HEK293 (cell line): Measurements from ENCODE around the gene MPZL1.
A peak's percentile ranks its signal among the peaks of the same experiment; 100 is the strongest.

Experiments
- BCL6B ChIP-seq: fragments of 450-650 bp; formaldehyde crosslinking; IDR thresholded peaks from 2 replicates; pipeline ENCODE4 v1.5.1; 2017; ENCODE audit warnings: missing biosample characterization, missing genetic modification characterization
- ELK4 ChIP-seq: IDR thresholded peaks from 2 replicates; pipeline ENCODE4 v1.6.1; 2011; ENCODE audit warnings: mild to moderate bottlenecking, low read depth, low read length, borderline replicate concordance
- KLF8 ChIP-seq: fragments of 450-650 bp; formaldehyde crosslinking; IDR thresholded peaks from 2 replicates; pipeline ENCODE4 v1.5.1; 2016; ENCODE audit warnings: missing biosample characterization, missing genetic modification characterization
- PRDM10 ChIP-seq: fragments of 450-650 bp; formaldehyde crosslinking; IDR thresholded peaks from 2 replicates; pipeline ENCODE4 v1.5.1; 2016; ENCODE audit warnings: missing biosample characterization, missing genetic modification characterization
- SP2 ChIP-seq: fragments of 450-650 bp; formaldehyde crosslinking; IDR thresholded peaks from 2 replicates; pipeline ENCODE4 v1.5.1; 2016; ENCODE audit warnings: missing biosample characterization, missing genetic modification characterization
- TSHZ1 ChIP-seq: fragments of 450-650 bp; formaldehyde crosslinking; IDR thresholded peaks from 2 replicates; pipeline ENCODE4 v1.5.1; 2016; ENCODE audit warnings: missing biosample characterization, missing genetic modification characterization, borderline replicate concordance
- WT1 ChIP-seq: fragments of 450-650 bp; formaldehyde crosslinking; IDR thresholded peaks from 2 replicates; pipeline ENCODE4 v1.5.1; 2016; ENCODE audit warnings: missing biosample characterization, missing genetic modification characterization
- ZBTB48 ChIP-seq: fragments of 450-650 bp; formaldehyde crosslinking; IDR thresholded peaks from 2 replicates; pipeline ENCODE4 v1.5.1; 2016; ENCODE audit warnings: missing biosample characterization, missing genetic modification characterization
- ZFHX2 ChIP-seq: fragments of 450-650 bp; formaldehyde crosslinking; conservative IDR thresholded peaks from 2 replicates; pipeline ENCODE4 v1.5.1; 2016; ENCODE audit warnings: missing biosample characterization, missing genetic modification characterization
- ZNF112 ChIP-seq: fragments of 450-650 bp; formaldehyde crosslinking; IDR thresholded peaks from 2 replicates; pipeline ENCODE4 v1.5.0; 2017; ENCODE audit warnings: missing biosample characterization, missing genetic modification characterization
- ZNF138 ChIP-seq: fragments of 450-650 bp; formaldehyde crosslinking; IDR thresholded peaks from 2 replicates; pipeline ENCODE4 v1.5.1; 2016; ENCODE audit warnings: missing biosample characterization, missing genetic modification characterization, borderline replicate concordance
- ZNF155 ChIP-seq: fragments of 450-650 bp; formaldehyde crosslinking; IDR thresholded peaks from 2 replicates; pipeline ENCODE4 v1.5.1; 2016; ENCODE audit warnings: missing biosample characterization, missing genetic modification characterization
- ZNF157 ChIP-seq: fragments of 450-650 bp; formaldehyde crosslinking; IDR thresholded peaks from 2 replicates; pipeline ENCODE4 v1.5.1; 2016; ENCODE audit warnings: missing biosample characterization, missing genetic modification characterization
- ZNF23 ChIP-seq: fragments of 450-650 bp; formaldehyde crosslinking; IDR thresholded peaks from 2 replicates; pipeline ENCODE4 v1.5.1; 2016; ENCODE audit warnings: missing biosample characterization, missing genetic modification characterization, borderline replicate concordance
- ZNF274 ChIP-seq, 2 experiments: fragments of 200-500 bp in 1 of 2; fragments of 450-650 bp in 1 of 2; sonication (Bioruptor generic) in 1 of 2; formaldehyde crosslinking in 1 of 2; IDR thresholded peaks; 2 replicates each; pipeline versions ENCODE4 v1.5.1 to v1.6.1; 2014 to 2016; ENCODE audit warnings: borderline replicate concordance in 1 of 2, inconsistent platforms in 1 of 2, low read length in 1 of 2, missing biosample characterization in 1 of 2, missing genetic modification characterization in 1 of 2
- ZNF341 ChIP-seq: fragments of 450-650 bp; formaldehyde crosslinking; IDR thresholded peaks from 2 replicates; pipeline ENCODE4; 2016; ENCODE audit warnings: low read depth, missing biosample characterization, missing genetic modification characterization
- ZNF366 ChIP-seq: fragments of 450-650 bp; formaldehyde crosslinking; conservative IDR thresholded peaks from 2 replicates; pipeline ENCODE4 v1.5.1; 2016; ENCODE audit warnings: missing biosample characterization, missing genetic modification characterization
- ZNF37A ChIP-seq: fragments of 450-650 bp; IDR thresholded peaks from 2 replicates; pipeline ENCODE4 v1.5.1; 2018; ENCODE audit warnings: missing biosample characterization, missing genetic modification characterization
- ZNF423 ChIP-seq: fragments of 450-650 bp; formaldehyde crosslinking; IDR thresholded peaks from 2 replicates; pipeline ENCODE4 v1.5.1; 2016; ENCODE audit warnings: missing biosample characterization, missing genetic modification characterization
- ZNF544 ChIP-seq: fragments of 450-650 bp; formaldehyde crosslinking; IDR thresholded peaks from 2 replicates; pipeline ENCODE4 v1.5.0; 2017; ENCODE audit warnings: missing biosample characterization, missing genetic modification characterization
- ZNF549 ChIP-seq: fragments of 450-650 bp; IDR thresholded peaks from 2 replicates; pipeline ENCODE4 v1.5.1; 2018; ENCODE audit warnings: missing biosample characterization, missing genetic modification characterization, mild to moderate bottlenecking, inconsistent platforms, moderate library complexity
- ZNF624 ChIP-seq: fragments of 450-650 bp; formaldehyde crosslinking; IDR thresholded peaks from 2 replicates; pipeline ENCODE4 v1.5.1; 2017; ENCODE audit warnings: missing biosample characterization, missing genetic modification characterization
- ZNF639 ChIP-seq: fragments of 450-650 bp; formaldehyde crosslinking; IDR thresholded peaks from 2 replicates; pipeline ENCODE4 v1.5.1; 2016; ENCODE audit warnings: missing biosample characterization, missing genetic modification characterization
- ZNF664 ChIP-seq: fragments of 450-650 bp; formaldehyde crosslinking; IDR thresholded peaks from 2 replicates; pipeline ENCODE4 v1.5.1; 2016; ENCODE audit warnings: missing biosample characterization, missing genetic modification characterization
- ZNF830 ChIP-seq: fragments of 450-650 bp; IDR thresholded peaks from 2 replicates; pipeline ENCODE4 v1.5.0; 2018; ENCODE audit warnings: missing biosample characterization, missing genetic modification characterization, low read depth, mild to moderate bottlenecking, moderate library complexity
- ZNF837 ChIP-seq: fragments of 450-650 bp; formaldehyde crosslinking; IDR thresholded peaks from 2 replicates; pipeline ENCODE4 v1.5.1; 2016; ENCODE audit warnings: missing biosample characterization, missing genetic modification characterization
- ZSCAN30 ChIP-seq: fragments of 450-650 bp; IDR thresholded peaks from 2 replicates; pipeline ENCODE4 v1.5.1; 2018; ENCODE audit warnings: missing biosample characterization, mild to moderate bottlenecking, missing genetic modification characterization, moderate library complexity

The MPZL1 gene

GRCh38 chr1:167715157-167715999, 6.4 kb upstream of the MPZL1 start (continued):
- peak; percentile 38 for TF ChIP-seq PRDM10 (tag by site-specific recombination)
- no peak for TF ChIP-seq SP2 (tag by site-specific recombination)
- peak; percentile 99 for TF ChIP-seq ZNF664 (tag by site-specific recombination)
- TF ChIP-seq BCL6B, result no peak
- no peak for TF ChIP-seq TSHZ1
- TF ChIP-seq ZNF423, result no peak
- TF ChIP-seq ZNF112, result no peak
- TF ChIP-seq ZBTB48 (tag by site-specific recombination), result peak; percentile 68
- TF ChIP-seq ZNF837, result no peak
- peak; percentile 92 for TF ChIP-seq ZSCAN30
- TF ChIP-seq ZNF624 (tag by site-specific recombination), result no peak
- no peak for TF ChIP-seq ZNF157 (tag by site-specific recombination)
- no peak for TF ChIP-seq ZNF549 (tag by site-specific recombination)
- TF ChIP-seq ZNF138, result no peak
- no peak for TF ChIP-seq ZNF830 (tag by site-specific recombination)
- TF ChIP-seq ZNF274 (IDR thresholded peaks at IDR 0.05; ENCODE audit: low read length), result no peak
- no peak for TF ChIP-seq ZNF274 (tag by site-specific recombination; IDR thresholded peaks at IDR 0.05; ENCODE audit: borderline replicate concordance)
- no peak for TF ChIP-seq ZNF155 (tag by site-specific recombination)
- no peak for TF ChIP-seq ZFHX2
- TF ChIP-seq WT1, result peak; percentile 35; the same call in 1 of the 2 replicates
- no peak for TF ChIP-seq ZNF23
- peak; percentile 85; the same call in 1 of the 2 replicates for TF ChIP-seq ZNF639 (tag by site-specific recombination)
- no peak for TF ChIP-seq ZNF341 (tag by site-specific recombination)
- no peak for TF ChIP-seq ELK4
- TF ChIP-seq KLF8 (tag by site-specific recombination), result peak; percentile 81
- no peak for TF ChIP-seq ZNF544
- no peak; the same call in 1 of the 2 replicates for TF ChIP-seq ZNF366
- no peak for TF ChIP-seq ZNF37A (tag by site-specific recombination)
